GM19467 (cell line): ENCODE results near the gene GRM7.

Source experiments
- ATAC-seq: cut with Tn5 transposase; IDR thresholded peaks from one replicate; pipeline ENCODE4 v1.9.1; 2021; ENCODE audit warnings: mild to moderate bottlenecking, moderate library complexity; ENCODE audit not compliant: unreplicated experiment

The GRM7 gene

GRCh38 chr3:7630925-7631324 is 770.0 kb downstream of the GRM7 start:
- no peak for ATAC-seq

GRCh38 chr3:7632305-7632704 is 771.4 kb downstream of the GRM7 start:
- no peak for ATAC-seq

GRCh38 chr3:7637694-7638093 is 776.8 kb downstream of the GRM7 start:
- ATAC-seq = no peak

GRCh38 chr3:7638103-7638502 is 777.2 kb downstream of the GRM7 start:
- no peak for ATAC-seq

GRCh38 chr3:7640787-7641186 is 779.9 kb downstream of the GRM7 start:
- ATAC-seq = no peak

- no peak for ATAC-seq
Observed at GRCh38 chr3:7646851-7647250, 785.9 kb downstream of the GRM7 start.

GRCh38 chr3:7650466-7650865 is 789.6 kb downstream of the GRM7 start:
- ATAC-seq = no peak

- no peak for ATAC-seq
Observed at GRCh38 chr3:7651274-7651673, 790.4 kb downstream of the GRM7 start.

- no peak for ATAC-seq
Observed at GRCh38 chr3:7657214-7658112, 796.5 kb downstream of the GRM7 start.

- ATAC-seq = no peak
Observed at GRCh38 chr3:7658294-7658693, 797.4 kb downstream of the GRM7 start.

GRCh38 chr3:7659079-7659478 is 798.2 kb downstream of the GRM7 start:
- no peak for ATAC-seq

- ATAC-seq = no peak
Observed at GRCh38 chr3:7663771-7664170, 802.9 kb downstream of the GRM7 start.

GRCh38 chr3:7667774-7668173 is 806.9 kb downstream of the GRM7 start:
- ATAC-seq = no peak

GRCh38 chr3:7669641-7670040 is 808.7 kb downstream of the GRM7 start:
- ATAC-seq = no peak

- no peak for ATAC-seq
Observed at GRCh38 chr3:7678521-7678920, 817.6 kb downstream of the GRM7 start.

GRCh38 chr3:7682822-7683229 is 821.9 kb downstream of the GRM7 start:
- no peak for ATAC-seq

- no peak for ATAC-seq
Observed at GRCh38 chr3:7683426-7683825, 822.5 kb downstream of the GRM7 start.

- ATAC-seq = no peak
Observed at GRCh38 chr3:7684182-7684715, 823.3 kb downstream of the GRM7 start.

GRCh38 chr3:7687428-7688147 is 826.7 kb downstream of the GRM7 start:
- ATAC-seq = no peak

- no peak for ATAC-seq
Observed at GRCh38 chr3:7692866-7693265, 832.0 kb downstream of the GRM7 start.

GRCh38 chr3:7693976-7694375 is 833.1 kb downstream of the GRM7 start:
- no peak for ATAC-seq

GRCh38 chr3:7695049-7695448 is 834.1 kb downstream of the GRM7 start:
- no peak for ATAC-seq
